Stromal cell of bone marrow (primary cell): Measurements from ENCODE around the gene TRIM52.
"Not testable (repeated sequence)": the region's sequence is repeated elsewhere in the genome, so short reads cannot be mapped to it uniquely, and the experiment has no call there.

Experiments
- DNase-seq: peaks from one replicate; pipeline ENCODE4 v3.0.0-alpha.2; 2012; ENCODE audit warnings: low read depth

TRIM52 gene

DNA sequence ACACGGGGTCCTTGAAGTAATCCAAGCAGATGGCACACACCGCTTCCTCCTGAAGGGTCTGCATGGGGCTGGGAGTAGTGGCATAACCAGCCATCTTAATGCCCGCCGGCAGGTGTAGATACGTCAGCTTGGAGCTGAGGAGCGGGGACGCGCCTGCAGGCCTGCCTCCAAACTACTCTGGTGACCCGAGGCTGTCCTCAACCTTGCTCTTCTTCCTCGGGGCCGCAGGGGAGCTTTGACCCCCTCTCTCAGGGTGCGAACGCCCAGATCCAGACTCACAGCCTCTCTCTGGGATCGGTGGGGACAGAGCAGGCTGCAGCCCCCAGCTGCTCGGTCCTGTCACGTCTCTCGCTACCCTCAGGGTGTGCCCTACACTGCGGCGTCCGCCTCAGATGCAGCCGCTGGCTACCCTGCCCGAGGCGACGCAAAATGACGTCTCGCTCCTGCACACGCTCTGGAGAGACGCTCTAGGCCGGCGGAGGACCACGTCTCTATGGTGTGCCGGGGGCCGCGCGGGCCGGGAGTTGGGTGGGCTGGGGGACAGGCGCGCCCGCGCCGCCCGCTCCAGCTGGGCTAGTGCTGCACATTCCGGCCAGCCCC is at the start of gene TRIM52:
Gene TRIM52, minus strand, starts transcription at position 424 of the 600 bp plus-strand sequence. Its CDS starts 330 bp downstream, at position 94.
- DNase-seq, result peak; percentile 83

DNA sequence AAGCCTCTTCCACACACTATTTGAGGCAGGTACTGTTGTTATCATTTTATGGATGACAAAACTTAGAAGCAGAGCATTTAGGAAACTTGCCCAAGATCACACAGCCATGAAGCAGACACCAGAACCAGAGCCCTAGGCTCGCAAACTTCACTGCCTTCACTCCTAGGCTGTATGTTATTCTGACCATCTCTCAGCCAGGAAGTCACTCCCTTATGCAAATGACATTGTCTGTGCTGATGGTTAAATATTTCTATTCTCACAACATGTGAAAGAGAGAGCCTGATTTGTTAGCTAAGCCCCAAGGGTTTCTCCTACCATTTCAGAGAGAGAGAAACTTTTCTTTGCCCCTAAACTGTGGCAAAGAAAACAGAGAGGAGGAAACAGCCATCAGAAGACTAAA is 26.4 kb upstream of the TRIM52 start:
- not testable (repeated sequence) for DNase-seq

DNA sequence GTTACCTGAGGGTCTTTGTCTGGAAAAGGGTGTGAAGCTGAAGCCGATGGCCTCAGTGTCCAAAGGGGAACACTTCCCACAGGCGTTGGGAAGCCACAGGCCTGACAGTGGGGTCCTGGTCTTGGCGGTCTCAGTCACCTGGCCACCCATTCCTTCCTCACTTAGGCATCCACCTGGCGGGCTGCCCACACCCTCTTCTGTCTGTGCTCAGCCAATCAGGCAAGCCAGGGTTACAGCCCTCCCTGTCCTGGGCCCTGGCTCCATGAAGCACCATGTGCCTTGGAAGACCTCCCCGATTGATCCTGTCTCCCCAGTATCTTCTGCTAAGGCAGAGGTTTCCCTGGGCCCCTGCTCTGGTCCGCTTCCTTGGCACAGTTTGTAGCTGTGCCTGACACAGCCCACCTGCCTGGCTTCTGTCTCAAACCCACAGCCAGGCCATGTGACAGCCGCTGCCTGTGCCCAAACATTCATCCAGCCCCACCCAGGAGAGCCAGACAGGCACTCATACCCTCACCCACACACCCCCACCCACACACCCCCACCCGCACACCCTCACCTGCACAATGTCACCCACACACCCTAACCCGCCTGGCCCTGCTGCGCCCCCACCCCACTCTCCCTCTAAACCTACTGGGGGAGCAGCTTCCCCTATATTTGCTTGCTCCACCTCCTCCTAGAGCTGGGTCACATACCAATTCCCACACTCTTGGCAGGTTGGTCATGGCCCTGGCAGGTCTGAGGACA is 25.2 kb upstream of the TRIM52 start:
- DNase-seq, result not testable (repeated sequence)

DNA sequence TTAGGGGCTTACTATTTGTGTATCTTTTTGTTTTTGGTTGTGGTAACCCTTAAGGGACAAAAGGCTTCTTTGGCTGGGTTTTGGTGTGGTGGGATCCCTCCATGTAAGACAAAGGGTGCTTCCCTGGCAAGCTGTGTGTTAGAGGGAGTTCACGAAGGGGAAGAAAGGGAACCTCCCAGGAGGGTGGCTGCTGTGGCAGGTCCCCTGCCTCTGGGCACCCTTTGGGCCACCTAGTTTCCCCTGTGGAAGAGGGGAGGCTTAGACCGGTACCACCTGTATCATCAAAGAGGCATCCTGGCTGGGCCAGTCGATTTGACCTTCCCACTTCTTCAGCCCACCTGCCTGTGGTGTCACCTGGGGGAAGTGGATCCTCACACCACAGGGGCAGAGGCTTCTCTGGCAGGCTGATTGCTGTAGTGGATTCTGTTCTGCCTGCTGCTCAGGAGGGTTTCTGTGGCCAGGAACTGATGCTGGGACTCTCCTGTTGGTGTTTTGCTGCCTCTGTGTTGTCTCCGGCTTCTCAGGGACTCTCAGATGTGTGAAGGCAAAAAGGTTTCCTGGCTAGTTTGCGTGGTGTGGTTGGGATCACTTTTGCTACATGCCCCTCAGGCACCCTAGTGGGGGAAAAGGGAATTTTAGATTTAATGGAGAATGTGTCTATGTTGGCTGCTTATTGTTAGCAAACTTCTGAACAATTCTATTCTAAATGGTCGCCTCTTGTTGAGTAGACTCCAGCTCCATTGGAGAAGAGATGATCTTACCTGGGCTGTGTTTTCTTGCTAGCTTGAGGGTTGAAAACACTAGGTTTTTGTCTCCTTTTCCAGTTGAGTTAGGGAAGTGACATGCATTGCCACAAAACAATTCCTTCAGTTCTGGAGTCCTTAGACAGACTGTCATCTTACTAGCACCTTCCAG is 23.2 kb upstream of the TRIM52 start:
- DNase-seq, result not testable (repeated sequence)

DNA sequence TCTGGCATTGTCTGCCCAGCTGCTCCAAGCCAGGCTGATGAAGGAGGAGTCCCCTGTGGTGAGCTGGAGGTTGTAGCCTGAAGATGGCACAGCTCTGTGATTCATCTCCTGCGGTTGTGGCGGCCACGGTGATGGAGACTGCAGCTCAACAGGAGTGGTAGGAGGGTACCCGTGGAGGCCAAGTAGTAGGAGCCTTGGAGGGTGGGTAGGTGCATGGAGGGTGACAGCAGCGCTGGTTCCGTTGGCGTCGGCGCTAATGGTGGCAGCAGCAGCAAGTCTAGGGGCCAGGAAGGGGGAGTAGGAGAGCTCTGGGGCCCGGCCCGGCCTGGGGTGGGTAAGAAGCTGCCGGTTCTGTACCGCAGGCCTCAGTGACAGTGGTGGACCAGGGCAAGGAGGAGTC is 22.4 kb upstream of the TRIM52 start:
- DNase-seq, result no peak

DNA sequence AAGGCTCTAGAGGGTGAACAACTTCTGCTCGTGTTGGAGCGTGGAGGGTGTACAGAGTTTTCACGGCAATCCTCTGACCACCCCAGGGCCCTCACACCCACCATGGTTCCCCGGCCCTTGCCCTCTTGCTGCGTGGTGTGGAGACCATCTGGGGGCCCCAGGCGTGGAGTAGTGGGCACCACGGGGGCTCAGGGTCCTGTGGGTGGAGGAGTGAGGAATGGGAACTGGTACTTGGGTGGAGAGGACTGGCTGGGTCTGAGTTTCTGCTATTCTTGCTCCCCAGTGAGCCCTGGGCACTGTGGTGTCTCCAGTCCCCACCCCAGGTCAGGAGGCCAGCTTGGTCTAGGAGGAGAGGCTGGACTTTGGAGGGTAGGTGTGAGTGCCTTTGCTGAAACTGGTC is 21.9 kb upstream of the TRIM52 start:
- DNase-seq, result no peak

DNA sequence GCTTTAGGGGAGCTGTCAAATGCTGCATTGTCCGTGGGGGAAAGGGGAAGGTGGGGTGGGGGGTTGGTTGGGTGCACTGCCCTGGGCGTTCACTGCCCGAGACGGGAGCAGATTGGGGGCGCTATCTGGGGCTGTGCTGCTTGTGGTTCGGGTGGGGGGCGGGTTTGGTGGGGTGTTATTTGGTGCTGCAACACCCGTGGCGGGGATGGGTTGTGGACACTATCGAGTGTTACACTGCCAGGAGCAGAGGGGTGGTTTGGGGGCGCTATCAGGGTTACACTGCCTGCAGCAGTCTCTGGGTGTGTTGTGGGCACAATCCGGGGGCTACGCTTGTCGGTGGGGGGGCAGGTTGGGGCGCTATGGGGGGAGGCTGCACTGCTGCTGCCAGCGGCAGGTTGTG is 21.5 kb upstream of the TRIM52 start:
- DNase-seq, result not testable (repeated sequence)

DNA sequence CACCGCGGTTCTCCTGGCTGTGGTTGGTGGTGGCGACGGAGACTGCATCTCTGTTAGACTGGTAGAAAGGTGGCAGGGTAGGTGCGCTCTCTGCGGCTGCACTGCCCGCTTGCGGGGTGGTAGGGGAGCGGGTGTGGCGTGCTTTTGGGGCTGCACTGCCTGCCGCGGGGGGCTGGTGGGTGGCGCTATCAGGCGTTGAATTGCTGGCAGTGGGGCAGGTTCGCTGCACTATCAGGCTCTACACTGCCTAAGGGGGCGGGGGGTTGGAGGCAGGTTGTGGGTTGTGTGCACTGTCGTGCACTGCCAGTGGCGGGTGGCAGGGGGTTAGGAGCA is 21.0 kb upstream of the TRIM52 start:
- DNase-seq, result no peak

DNA sequence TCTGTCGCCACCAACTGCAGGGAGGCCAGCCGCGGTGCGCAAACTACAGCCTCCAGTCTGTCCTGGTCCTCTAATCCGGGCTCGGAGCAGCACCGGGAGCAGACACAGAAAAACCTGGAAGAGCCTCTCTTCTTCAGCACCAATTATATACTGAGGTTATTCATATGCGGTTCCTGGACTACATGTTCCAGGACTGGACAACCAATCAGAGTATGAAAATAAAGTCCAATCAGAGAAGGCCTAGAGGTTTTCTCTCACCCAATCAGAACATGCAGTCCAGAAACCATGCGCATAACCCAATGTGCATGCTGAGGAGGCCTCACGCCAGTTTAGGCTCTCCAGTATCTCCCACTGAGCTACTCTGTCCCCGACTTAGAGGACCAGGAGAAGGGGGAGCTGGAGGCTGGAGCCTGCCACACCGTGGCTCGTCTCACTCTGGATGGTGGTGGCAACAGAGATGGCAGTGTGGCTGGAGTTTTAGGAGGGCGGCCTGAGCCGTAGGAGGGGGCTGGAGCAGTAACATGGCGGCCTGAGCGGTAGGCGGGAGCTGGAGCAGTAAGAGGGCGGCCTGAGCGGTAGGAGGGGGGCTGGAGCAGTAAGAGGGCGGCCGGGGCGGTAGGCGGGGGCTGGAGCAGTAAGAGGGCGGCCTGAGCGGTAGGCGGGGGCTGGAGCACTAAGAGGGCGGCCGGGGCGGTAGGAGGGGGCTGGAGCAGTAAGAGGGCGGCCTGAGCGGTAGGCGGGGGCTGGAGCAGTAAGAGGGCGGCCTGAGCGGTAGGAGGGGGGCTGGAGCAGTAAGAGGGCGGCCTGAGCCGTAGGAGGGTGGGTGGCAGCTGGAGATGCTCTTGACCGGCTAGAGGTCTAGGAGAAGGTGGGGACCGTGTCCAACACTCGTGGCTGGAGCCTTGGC is 20.4 kb upstream of the TRIM52 start:
- DNase-seq, result no peak

DNA sequence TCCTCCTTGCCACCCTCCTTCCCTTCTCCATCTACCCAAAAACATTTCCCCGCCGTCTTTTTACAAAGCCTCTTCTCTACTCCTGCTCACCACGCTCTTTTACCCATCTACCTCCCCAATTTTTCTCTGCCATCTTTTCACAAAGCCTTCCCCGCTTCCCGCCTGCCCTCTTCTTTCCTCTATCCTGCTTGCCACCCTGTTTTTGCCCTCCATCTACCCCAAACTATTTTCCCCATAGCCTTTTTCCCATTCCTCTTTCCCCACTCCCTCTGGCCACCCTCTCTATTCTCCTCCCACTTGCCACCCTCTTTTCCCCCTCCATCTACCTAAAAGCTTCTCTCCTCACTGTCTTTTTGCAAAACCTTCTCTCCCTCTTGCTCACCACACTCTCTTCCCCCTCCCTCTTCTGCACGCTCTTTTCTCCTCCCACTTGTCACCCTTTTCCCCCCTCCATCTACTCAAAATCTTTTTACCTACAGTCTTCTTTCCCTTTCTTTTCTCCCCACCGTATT is 19.4 kb upstream of the TRIM52 start:
- no peak for DNase-seq

DNA sequence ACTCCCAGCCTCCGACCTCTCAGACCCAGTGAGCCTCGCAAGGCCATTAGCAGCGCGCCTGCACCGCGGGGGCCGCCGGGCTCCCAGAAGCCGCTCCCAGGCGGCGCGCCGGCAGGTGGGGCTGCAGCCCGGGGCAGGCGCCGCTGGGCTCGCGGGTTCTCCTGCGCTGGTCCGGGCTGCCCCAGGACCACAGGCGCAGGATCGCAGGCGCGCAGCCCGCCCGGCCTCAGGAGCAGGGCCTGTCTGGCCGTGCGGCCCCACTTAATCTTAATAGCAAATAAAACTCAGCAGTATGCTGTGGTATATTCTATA is 12.4 kb upstream of the TRIM52 start:
- not testable (repeated sequence) for DNase-seq

DNA sequence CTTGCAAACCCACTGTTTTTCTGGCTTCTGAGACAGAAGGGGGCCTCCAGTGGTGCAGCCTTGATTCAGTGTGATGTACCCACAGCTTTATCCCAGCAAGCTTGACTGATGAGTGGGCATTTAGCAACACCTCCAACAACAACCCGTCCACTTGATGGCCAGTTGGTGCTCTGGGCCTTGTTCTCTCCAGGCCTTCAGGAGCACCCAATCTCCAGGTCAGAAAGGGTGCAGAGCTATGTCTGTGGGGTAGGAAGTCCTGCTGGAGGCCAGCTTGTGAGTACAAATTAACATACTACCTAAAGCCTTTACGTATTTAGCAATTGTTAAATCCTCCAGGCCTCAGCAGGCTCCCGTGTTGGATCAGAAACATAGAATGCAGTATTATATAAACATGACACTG is 10.1 kb upstream of the TRIM52 start:
- no peak for DNase-seq

DNA sequence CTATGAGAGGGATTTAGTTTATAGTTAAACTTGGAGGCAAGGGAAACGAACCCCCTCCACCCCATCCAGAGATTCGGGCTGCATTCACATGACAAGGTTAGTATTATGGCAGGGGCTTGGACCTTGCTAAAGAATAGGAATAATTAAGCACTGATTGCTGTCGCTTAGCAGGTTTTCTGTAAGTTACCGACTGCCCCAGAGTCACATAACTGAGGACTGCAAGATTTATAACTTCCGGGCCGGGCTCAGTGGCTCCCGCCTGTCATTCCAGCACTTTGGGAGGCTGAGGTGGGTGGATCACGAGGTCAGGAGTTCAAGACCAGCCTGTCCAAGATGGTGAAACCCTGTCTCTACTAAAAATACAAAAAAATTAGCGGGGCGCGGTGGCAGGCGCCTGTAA is 7.0 kb upstream of the TRIM52 start:
- not testable (repeated sequence) for DNase-seq

DNA sequence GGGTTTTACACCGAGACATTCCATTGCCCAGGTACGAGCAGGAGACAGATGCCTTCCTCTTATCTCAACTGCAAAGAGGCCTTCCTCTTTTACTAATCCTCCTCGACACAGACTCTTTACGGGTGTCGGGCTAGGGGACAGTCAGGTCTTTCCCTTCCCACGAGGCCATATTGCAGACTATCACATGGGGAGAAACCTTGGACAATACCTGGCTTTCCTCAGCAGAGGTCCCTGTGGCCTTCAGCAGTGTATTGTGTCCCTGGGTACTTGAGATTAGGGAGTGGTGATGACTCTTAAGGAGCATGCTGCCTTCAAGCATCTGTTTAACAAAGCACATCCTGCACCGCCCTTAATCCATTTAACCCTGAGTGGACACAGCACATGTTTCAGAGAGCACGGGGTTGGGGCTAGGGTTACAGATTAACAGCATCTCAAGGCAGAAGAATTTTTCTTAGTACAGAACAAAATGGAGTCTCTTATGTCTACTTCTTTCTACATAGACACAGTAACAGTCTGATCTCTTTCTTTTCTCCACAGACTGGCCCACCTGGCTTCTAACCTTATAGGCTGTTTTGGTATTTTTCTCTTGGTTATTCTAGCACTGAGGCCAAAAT is 6.5 kb upstream of the TRIM52 start:
- not testable (repeated sequence) for DNase-seq

DNA sequence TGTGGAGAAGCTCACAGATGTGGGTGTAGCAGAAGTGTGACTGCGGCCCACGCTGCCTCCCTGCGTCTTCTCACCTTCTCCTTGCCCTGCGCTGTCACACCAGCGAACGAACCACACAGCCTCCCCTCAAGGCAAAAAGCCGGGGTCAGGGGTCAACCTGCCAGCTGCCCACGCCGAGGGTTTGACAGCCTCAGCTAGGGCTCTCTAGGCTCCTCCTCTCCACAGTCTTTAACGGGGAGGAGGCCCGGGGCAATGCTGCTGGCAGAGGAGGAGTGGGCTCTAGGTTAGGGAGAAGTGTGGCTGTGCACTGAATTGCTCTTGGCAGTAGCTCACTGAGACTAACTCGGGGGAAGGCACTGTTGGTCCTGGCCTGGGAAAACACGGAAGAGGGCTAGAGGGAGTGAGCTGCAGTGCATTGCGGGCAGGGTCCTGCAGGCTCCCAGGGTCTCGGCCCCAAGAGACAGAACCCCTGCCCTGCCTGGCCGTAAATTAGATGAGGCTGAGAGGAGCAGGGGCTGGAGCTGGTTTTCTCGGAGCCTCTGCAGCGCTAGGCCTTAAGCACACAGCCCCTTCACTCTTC is 4.2 kb upstream of the TRIM52 start:
- no peak for DNase-seq

DNA sequence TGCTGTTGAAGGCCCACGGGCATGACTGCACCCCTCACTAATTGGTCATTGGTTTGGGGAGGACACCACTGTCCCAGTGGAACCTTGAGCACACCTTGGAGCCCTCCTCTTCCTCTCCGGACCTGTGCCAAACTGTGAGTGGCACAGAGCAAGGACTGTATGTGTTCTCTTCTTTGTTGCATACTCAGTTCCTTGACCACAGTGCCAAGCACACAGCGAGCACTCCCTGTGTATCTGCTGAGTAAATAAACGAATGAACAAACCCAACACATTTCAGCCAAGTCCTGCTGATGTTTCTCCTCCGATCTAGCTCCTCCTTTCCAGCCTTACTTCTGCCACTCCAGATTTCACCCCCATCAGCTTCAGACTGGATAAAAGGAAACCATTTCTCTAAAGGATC is 2.7 kb upstream of the TRIM52 start:
- no peak for DNase-seq

DNA sequence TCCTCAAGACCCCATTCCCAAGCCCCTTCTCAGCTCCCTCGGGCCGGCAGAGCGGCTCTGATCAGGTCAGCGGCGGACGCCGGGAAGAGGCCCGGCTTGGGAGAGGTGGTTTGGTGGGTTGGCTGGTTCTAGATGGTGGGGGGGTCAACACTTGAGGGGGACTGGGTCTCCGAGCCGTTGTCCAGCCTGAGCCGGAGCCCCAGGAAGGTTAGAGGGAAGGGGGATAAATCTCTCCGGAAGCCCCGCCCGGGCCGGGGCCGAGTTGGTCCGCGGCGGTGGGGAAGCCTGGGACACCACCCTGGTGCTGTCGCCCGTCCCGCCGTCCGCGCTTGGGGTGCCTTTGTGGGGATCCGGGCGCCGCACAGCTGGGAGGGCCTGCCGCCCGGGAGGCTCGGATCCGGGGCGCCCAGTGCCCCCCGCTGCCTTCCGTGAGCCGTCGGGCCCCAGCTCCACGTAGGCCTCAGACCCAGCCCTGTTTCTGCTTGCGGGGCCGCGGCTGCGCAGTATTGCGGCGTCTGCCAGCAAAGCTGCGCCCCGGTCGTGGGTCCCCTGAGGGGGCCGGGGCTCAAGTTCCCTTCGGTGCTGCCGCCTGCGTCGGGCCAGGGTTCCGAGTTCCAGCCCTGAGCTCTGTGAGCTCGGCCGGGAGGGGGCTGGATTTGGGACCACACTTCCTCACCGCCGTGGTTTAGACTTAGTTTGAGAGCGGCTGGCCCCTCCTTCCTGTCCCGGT is 542 bp upstream of the TRIM52 start:
- no peak for DNase-seq

DNA sequence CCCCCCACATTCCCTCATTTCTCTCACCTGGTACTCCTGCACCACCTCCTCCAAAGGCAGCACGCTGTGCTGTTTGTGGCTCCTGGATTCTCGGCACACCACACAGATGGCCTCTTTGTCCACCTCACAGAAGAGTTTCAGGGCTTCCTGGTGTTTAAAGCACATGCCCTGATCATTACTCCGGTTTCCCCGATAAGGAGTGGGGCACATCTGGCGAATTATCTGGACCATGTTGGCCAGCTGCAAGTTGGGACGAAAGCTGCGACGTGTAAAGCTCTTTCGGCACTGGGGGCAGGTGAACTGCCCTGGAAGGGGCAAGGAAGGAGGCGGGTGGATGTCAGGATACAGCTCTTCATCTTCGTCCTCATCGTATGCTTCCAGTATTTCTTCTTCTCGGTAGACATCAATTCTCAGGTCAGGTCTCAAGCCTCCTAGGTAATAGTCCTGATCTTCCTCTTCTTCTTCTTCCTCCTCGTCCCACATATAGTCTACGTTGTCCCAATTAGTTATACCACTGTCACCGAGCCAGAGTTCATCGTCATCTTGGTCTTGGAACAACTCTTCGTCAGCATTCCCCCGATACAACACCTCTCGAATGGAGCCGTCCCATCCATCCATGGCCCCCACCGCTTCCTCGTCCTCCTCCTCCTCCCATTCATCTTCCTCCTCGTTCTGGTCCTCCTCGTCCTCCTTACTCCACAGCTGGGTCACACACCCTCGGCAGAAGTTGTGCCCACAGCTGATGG is 796 bp downstream of the TRIM52 start:
- DNase-seq, result no peak

DNA sequence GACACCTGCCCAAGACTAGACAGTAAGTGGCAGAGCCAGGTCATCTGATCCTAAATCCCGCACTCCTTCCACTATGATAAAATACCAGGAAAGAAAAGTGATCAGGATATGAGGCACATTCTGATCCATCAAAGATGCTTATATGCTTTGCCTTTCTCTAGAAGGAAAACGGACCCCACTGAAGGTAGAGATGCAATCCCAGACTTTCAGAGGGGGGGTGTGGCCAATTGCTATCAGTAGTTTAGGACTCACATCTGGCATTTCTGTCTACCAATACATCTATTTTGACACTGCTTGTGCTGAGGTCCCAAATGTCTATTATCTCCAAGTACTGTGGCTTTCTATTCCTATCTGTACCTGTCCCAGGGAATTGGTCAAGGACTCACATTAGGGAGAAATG is 1.7 kb downstream of the TRIM52 start:
- DNase-seq, result no peak

DNA sequence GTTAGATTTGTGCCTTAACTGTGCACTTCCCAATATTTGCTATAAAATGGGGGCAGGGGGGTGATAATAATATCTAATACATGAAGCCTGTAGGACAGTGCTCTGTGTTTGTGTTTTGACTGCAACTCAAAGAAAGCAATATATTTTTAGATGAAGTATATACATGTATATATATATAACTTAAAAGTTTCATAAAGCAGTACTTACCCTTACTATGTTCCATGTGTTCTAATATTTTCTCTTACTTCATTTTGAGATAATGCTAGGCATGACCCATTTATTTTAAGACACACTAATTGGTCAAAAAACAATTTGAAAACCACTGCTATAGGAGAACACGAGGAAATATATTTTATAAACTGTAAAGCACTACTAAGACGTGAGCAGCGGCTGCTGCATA is 2.4 kb downstream of the TRIM52 start:
- no peak for DNase-seq
